ENCODE measurements around the gene PKIB. TPM values are rescaled to one million over a fixed set of nuclear protein-coding genes. Genes with fewer than 3 reads are reported as not detected.

The PKIB gene
- total and polyA plus RNA-seq, 3 donors from 2014 or later: 1.4 to 5.0 (median 3.3) TPM

DNA sequence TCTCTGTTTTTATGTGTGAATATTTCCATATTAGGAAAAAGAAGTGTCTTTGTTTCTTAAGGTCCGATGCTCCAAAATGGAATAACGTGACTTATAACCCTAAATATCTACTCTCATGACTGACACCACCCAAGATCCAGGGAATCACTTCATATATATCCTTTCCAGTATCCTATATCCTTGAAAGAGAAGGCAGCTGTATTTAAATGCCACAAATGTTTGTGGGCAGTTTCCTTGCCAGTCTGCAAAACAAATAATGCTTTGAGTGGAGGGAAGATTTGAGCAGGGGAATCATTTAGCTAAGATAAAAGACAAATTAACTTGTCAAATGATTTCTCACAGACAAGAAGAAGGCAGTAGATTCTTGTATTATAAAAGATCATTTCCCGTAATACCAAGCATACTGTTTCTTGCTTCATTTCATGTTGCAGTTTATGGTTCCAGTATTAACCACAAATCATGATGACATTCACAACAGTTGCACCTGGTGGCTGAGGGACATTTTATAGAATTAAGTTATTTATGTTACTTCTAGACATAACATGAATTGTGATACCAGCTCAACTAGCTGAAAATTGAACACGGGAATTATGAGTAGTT lies 139.3 kb downstream of the PKIB start:
- 92 to 93% methylated on average over 4 of the region's 4 CpGs for WGBS, 2 donors
- DNase-seq: no peak
- intact Hi-C loops (cut with DNase I; ENCODE audit: low total_unique reads): no loop called here
- Histone ChIP-seq H3K27ac (no peak overlapping the region), H3K36me3 (ENCODE audit: low read depth, missing control alignments) (no peaks in the 10 kb centered on the region), H3K4me3 (no peak overlapping the region), H3K9me3 (no peaks in the 10 kb centered on the region), H3K27me3 (no peaks in the 10 kb centered on the region), H3K4me1 (peaks cover 7% of the 10 kb centered on the region)
- TF ChIP-seq POLR2A (IDR thresholded peaks at IDR 0.05): no peak

GRCh38 chr6:122751326-122751725 lies 141.1 kb downstream of the PKIB start:
- no peaks in the 10 kb centered on the region for H3K36me3 ChIP-seq (ENCODE audit: low read depth, missing control alignments)
- H3K27me3 ChIP-seq: no peaks in the 10 kb centered on the region
- no peak for DNase-seq
- H3K4me1 ChIP-seq: peaks cover 7% of the 10 kb centered on the region
- intact Hi-C loops (cut with DNase I; ENCODE audit: low total_unique reads): no loop called here
- no peaks in the 10 kb centered on the region for H3K9me3 ChIP-seq
- no peak overlapping the region for H3K27ac ChIP-seq
- 62 to 77% methylated on average over 3 of the region's 3 CpGs for whole genome bisulfite sequencing, 2 donors
- no peak overlapping the region for H3K4me3 ChIP-seq
- TF ChIP-seq POLR2A (IDR thresholded peaks at IDR 0.05): no peak
- no peak for TF ChIP-seq CTCF (IDR thresholded peaks at IDR 0.05)

DNA sequence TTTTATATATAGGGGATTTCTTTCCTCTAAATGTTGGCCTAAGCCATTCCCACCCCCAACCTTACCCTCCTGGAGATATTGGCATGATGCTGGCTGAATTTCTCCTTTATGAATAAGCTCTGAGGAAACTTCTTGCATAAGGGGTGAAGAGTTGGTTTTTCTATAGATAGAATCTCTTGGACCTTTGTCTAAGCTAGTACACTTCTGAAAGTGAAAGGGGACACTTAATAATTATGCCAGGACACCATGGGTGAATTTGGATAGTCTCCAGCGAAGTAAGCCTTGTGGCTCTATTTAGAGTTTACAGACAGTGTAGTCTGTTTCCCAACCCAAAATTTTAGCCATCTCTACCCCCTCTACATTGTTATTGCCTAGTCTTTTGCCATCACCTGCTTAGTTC lies 142.3 kb downstream of the PKIB start:
- H3K4me1 ChIP-seq: peaks cover 7% of the 10 kb centered on the region
- no peak overlapping the region for H3K4me3 ChIP-seq
- no peak for DNase-seq
- H3K27me3 ChIP-seq: no peaks in the 10 kb centered on the region
- TF ChIP-seq POLR2A (IDR thresholded peaks at IDR 0.05): no peak
- no peak for TF ChIP-seq CTCF (IDR thresholded peaks at IDR 0.05)
- intact Hi-C loops (cut with DNase I; ENCODE audit: low total_unique reads): no loop called here
- no peak overlapping the region for H3K27ac ChIP-seq
- H3K36me3 ChIP-seq (ENCODE audit: low read depth, missing control alignments): no peaks in the 10 kb centered on the region
- WGBS, 2 donors: 44 to 85% methylated on average over 1 of the region's 1 CpG
- no peaks in the 10 kb centered on the region for H3K9me3 ChIP-seq

DNA sequence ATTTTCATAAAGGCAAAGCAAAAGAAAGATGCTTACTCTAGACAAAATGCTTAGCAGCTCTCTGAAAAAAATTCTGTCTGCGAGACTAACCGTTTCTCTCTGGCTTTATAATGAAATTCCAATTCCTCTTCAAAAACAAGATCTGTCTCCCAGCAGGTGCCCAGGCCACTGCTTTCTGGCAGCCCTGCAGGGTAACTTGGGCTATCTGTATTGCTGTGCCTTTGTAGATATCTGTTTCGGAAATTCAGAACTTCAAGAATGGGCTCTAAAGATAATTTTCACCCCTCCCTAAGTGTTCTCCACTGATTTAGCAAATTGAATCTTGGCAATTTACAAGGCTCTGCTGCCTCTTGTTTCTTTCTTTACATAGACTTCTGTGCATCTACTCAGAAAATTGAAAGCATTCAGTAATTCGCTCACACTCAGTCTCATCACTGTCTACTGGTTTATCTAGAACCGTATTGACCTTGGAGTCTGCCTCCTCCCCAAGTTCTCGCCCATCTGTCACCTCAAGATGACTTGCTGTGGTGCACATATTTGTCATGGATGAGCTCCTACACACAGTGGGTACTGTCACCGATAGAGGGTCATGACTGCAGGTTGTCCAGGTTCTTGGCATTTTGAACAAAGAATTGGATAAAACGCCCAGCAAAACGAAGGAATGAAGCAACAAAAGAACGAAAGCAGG lies 142.9 kb downstream of the PKIB start:
- no peaks in the 10 kb centered on the region for H3K36me3 ChIP-seq (ENCODE audit: low read depth, missing control alignments)
- 46 to 53% methylated on average over 10 of the region's 10 CpGs for WGBS, 2 donors
- no peaks in the 10 kb centered on the region for H3K9me3 ChIP-seq
- no peak for TF ChIP-seq CTCF (IDR thresholded peaks at IDR 0.05)
- TF ChIP-seq POLR2A (IDR thresholded peaks at IDR 0.05): no peak
- H3K27me3 ChIP-seq: no peaks in the 10 kb centered on the region
- H3K4me3 ChIP-seq: no peak overlapping the region
- intact Hi-C loops (cut with DNase I; ENCODE audit: low total_unique reads): no loop called here
- DNase-seq: no peak
- peak overlapping the region; percentile 21 to 68 for H3K27ac ChIP-seq
- peaks cover 7% of the 10 kb centered on the region for H3K4me1 ChIP-seq

DNA sequence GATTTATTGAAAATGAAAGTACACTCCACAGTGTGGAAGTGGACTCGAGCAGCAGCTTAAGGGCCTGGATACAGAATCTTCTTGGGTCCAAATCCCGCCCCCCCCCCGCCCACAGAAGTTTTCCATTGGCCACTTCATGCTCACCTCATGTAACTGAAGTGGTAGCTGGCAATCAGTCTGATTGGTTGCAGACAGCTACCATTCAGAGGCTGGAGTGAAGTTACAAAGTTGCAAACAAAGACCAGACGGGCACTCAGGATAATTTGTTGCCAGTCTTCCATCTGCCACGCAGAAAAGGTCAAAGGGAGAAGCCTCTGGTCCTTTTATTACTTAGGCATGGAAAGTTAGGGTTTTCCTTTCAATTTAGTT lies 143.5 kb downstream of the PKIB start:
- Histone ChIP-seq H3K36me3 (ENCODE audit: low read depth, missing control alignments) (no peaks in the 10 kb centered on the region), H3K9me3 (no peaks in the 10 kb centered on the region), H3K4me3 (no peak overlapping the region), H3K4me1 (peaks cover 7% of the 10 kb centered on the region), H3K27me3 (no peaks in the 10 kb centered on the region), H3K27ac (peak overlapping the region; percentile 26 to 68)
- intact Hi-C loops (cut with DNase I; ENCODE audit: low total_unique reads): no loop called here
- WGBS, 2 donors: 21 to 28% methylated on average over 5 of the region's 5 CpGs
- TF ChIP-seq CTCF (IDR thresholded peaks at IDR 0.05): no peak
- no peak for TF ChIP-seq POLR2A (IDR thresholded peaks at IDR 0.05)
- DNase-seq: peak; percentile 87

Measured in testis (tissue), 3 donors.